Activated naive CD4-positive, alpha-beta T cell treated with anti-CD3 and anti-CD28 coated beads for 36 hours (primary cell): ENCODE measurements around the gene TMC6. TPM values are rescaled to one million over a fixed set of nuclear protein-coding genes. Genes with fewer than 3 reads are reported as not detected.

Experiments used
- CTCF ChIA-PET: fragments of 350-600 bp; sonication (Branson Sonifier 250); formaldehyde crosslinking; loops from one replicate; lab custom pipeline; 2021; ENCODE audit warnings: antibody characterized with exemption; lab: Charles Lee
- DNase-seq: peaks from one replicate; pipeline ENCODE4 v3.0.0-alpha.2; 2020
- H3K27ac Mint-ChIP-seq: one replicate; pipeline ENCODE4 v1.8.0; 2021; ENCODE audit warnings: mild to moderate bottlenecking, mixed read lengths
- H3K27me3 Mint-ChIP-seq: one replicate; pipeline ENCODE4 v1.8.0; 2021; ENCODE audit warnings: low read depth, mixed read lengths
- H3K36me3 Mint-ChIP-seq: one replicate; pipeline ENCODE4 v1.8.0; 2021; ENCODE audit warnings: low read depth, mixed read lengths
- H3K4me1 Mint-ChIP-seq: one replicate; pipeline ENCODE4 v1.8.0; 2021; ENCODE audit warnings: low read depth, mixed read lengths
- H3K4me3 Mint-ChIP-seq: one replicate; pipeline ENCODE4 v1.8.0; 2021; ENCODE audit warnings: mild to moderate bottlenecking, moderate library complexity, mixed read lengths
- H3K9me3 Mint-ChIP-seq: one replicate; pipeline ENCODE4 v1.8.0; 2021; ENCODE audit warnings: mixed read lengths
- intact Hi-C: fragments of 100-400 bp; cut with micrococcal nuclease; formaldehyde crosslinking; loops from one replicate; pipeline ENCODE4 v1.15.1; 2023
- total RNA-seq, 2 experiments: library from RNA; stranded (reverse); gene quantifications; one replicate each; pipeline ENCODE4 v1.2.3, GENCODE V29; 2021

The TMC6 gene
- total RNA-seq, 2 experiments from 2014 or later = 79.0 to 85.6 TPM

DNA sequence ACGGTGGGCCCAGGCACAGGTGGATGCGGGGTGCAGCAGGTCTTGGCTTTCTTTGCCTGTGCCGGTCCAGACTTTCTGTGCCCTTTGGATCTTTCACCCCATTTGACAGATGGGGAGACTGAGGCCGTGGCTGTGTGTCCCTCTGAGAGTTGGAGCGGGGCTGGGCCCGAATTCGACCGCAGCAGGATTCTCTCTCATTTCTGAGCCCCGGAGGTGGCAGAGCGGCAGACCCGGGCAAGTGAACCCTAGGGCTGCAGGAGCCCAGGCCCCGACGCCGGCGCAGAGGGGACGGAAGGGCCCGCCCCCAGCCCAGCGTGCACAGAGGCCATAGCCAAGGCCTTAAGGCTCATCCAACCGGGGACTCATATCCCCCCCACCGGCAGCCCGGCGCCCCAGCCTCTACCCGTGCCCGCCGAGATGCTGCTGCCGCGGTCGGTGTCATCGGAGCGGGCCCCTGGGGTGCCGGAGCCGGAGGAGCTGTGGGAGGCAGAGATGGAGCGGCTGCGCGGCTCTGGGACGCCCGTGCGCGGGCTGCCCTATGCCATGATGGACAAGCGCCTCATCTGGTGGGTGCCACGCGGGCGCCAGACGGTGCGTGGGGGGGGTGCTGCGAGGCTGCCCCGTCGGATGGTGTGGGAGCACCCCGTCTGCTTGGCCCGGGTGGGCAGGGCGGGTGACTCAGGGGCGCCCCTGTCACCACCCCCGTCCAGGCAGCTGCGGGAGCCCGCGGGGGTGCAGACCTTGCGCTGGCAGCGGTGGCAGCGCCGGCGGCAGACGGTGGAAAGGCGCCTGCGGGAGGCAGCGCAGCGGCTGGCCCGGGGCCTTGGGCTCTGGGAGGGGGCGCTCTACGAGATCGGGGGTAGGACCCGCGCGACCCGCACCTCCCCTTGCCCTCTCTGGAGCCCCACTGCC, 2.9 kb upstream of the TMC6 start:
- peaks cover 38% of the 10 kb centered on the region for H3K36me3 Mint-ChIP-seq
- intact Hi-C loops = loop anchor here (2.0 to 10.0 kb wide), 3 partner anchors 127 to 643 kb away; no protein-coding TSS in a partner anchor

DNA sequence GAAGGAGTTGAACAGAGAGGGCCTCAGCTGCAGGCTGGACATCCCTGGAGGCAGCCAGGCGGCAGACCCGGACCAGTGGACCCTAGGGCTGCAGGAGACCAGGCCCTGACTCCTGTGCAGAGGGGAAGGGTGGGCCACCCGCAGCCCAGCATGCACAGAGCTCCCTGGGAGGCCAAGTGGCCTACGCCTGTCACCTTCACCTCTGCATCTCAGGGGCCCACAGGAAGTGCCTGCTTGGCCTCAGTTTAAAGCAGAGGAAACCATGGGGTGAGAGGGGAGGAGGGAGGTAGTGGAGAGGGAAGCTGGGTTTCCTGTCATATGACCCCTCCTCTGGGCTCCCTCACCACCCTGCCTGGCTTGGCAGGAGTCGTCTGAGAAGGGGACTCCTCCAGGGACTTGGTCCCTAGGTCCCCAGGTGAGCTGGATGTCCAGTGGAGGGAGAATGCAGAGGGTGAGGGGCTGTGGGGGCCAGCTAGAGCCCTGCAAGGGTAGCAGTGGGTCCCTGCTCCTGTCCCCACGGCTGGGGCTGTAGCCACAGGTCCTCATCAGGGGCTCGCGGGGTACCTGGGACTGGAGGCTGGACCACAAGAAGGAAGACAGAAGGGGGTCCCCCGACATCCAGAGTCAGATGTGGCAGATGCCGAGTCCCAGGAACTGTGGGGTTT, 2.0 kb upstream of the TMC6 start, which contains the start of gene TMC8:
TMC8 (plus strand) TSS at position 335 of the 665 bp plus-strand sequence. CDS start 818 bp downstream, outside the sequence.
- Mint-ChIP-seq H3K27me3 (no peaks in the 10 kb centered on the region), H3K9me3 (no peaks in the 10 kb centered on the region), H3K27ac (peak within 1 kb of the TSS; percentile 98), H3K4me1 (peaks cover 50% of the 10 kb centered on the region), H3K36me3 (peaks cover 32% of the 10 kb centered on the region), H3K4me3 (peak within 1 kb of the TSS; percentile 96)
- intact Hi-C loops = loop anchor here (1.0 to 10.0 kb wide), 5 partner anchors 9 to 644 kb away; partner anchors contain the start of gene SYNGR2
- CTCF ChIA-PET = interaction anchor here (0.6 to 1.0 kb wide), 6 partner anchors 8 to 731 kb away, joined by 3 to 5 read pairs (median 3); no protein-coding TSS in a partner anchor
- peak; percentile 91 for DNase-seq

More for the DNA sequence above, 2.9 kb upstream of the TMC6 start:
- Mint-ChIP-seq H3K4me3 (peak overlapping the region; percentile 96), H3K4me1 (peaks cover 50% of the 10 kb centered on the region), H3K27ac (peak overlapping the region; percentile 98), H3K9me3 (no peaks in the 10 kb centered on the region), H3K27me3 (no peaks in the 10 kb centered on the region)
- CTCF ChIA-PET = interaction anchor here (0.7 to 0.8 kb wide), 2 partner anchors 22 to 111 kb away, joined by 3 read pairs; no protein-coding TSS in a partner anchor
- DNase-seq = peak; percentile 56

DNA sequence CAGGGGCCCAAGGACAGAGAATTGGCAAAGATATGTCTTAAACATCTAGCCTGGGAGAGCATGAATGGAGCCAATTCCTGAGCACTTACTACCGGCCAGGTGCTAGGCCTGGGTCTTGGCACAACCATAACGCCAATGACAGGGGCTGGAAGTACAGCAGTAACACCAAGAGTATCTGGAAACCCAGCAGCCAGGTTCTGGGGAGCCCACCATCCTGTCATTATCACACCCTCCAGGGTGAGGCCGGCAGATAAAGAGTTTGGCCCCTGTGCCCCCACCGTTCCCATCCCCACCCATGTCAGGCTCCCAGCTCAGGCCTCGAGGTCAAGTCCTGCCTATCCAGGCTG, 1.5 kb upstream of the TMC6 start:
- peak overlapping the region; percentile 96 for H3K4me3 Mint-ChIP-seq
- no peaks in the 10 kb centered on the region for H3K9me3 Mint-ChIP-seq
- CTCF ChIA-PET = interaction anchor here (0.6 to 1.0 kb wide), 4 partner anchors 8 to 730 kb away, joined by 3 to 5 read pairs (median 3); no protein-coding TSS in a partner anchor
- H3K4me1 Mint-ChIP-seq = peaks cover 46% of the 10 kb centered on the region
- peaks cover 28% of the 10 kb centered on the region for H3K36me3 Mint-ChIP-seq
- intact Hi-C loops = loop anchor here (1.0 to 10.0 kb wide), 5 partner anchors 9 to 645 kb away; partner anchors contain the start of gene SYNGR2
- no peak for DNase-seq
- peak overlapping the region; percentile 98 for H3K27ac Mint-ChIP-seq
- no peaks in the 10 kb centered on the region for H3K27me3 Mint-ChIP-seq

DNA sequence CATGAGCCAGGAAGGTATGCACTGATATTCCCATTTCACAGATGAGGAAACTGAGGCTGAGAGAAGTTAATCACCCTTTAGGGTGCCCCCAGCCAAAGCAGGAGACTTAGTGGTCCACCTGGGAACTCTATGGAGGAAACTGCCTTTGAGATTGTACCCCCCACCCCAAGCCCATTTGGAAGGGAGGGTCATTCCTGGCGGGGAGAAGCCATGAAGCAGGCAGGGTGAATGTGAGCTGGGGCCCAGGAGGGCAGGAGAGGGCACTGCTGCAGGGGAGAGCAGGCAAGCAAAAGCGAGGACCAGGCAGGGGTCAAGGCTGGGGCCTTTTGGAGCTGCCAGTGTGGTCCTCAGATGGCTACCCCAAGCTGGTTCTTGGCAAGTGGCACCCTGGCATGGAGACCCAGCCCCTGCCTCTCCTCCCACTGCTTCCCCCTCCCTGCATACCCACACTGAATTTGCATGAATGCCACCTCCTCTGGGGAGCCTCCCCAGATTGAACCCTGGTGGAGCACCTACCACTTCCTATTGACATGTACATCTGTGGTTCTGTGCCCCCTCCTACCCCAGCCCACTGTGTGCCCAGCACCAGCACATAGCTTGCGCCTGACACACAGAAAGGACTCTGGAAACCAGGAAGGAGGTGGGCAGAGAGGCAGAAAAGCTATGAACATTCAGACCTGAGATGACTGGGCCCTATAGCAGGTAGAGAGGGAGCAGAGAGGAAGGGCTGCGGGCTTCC, 965 bp upstream of the TMC6 start:
- H3K4me1 Mint-ChIP-seq = peaks cover 50% of the 10 kb centered on the region
- peaks cover 24% of the 10 kb centered on the region for H3K36me3 Mint-ChIP-seq
- peak overlapping the region; percentile 96 for H3K4me3 Mint-ChIP-seq
- no peaks in the 10 kb centered on the region for H3K27me3 Mint-ChIP-seq
- H3K9me3 Mint-ChIP-seq = no peaks in the 10 kb centered on the region
- H3K27ac Mint-ChIP-seq = peak overlapping the region; percentile 98
- CTCF ChIA-PET = interaction anchor here (0.8 kb wide), 1 partner anchor 122 kb away, joined by 3 read pairs; no protein-coding TSS in a partner anchor
- intact Hi-C loops = loop anchor here (1.0 to 10.0 kb wide), 9 partner anchors 8 to 713 kb away; partner anchors contain the start of genes SYNGR2, TNRC6C and USP36
- DNase-seq = peak; percentile 72

DNA sequence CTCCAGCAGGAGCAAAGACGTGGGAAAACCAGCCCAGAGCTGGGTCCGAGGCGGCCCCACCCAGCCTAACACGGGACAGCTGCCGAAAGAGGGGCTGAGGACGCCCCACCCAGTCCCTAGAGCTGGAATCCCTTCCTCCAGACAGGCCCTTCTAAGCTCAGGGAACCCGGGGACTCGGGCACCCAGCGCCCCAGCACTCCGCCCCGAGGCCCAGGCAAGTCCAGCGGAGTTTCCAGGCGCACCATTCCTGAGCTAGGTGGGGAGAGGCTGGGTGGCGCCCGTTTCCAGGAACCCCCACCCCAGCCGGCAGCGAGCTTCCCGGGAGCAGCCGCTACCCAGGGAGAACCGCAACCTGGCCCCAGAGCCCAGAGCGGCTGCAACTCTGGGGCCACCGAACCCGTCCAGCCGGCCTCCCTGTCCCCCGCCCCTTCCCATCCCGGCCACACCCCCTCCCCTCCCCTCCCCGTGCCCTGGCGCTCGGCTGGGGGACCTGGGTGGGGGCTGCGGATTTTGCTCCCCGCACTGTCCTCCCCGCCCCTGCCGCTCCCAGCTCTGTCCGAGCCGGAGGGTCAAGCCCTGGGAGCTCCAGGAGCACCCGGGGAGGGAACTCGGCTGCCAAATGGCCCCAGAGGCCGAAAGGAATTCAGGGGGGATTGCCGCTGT, 536 bp downstream of the TMC6 start:
- H3K27me3 Mint-ChIP-seq = no peaks in the 10 kb centered on the region
- H3K36me3 Mint-ChIP-seq = peaks cover 23% of the 10 kb centered on the region

DNA sequence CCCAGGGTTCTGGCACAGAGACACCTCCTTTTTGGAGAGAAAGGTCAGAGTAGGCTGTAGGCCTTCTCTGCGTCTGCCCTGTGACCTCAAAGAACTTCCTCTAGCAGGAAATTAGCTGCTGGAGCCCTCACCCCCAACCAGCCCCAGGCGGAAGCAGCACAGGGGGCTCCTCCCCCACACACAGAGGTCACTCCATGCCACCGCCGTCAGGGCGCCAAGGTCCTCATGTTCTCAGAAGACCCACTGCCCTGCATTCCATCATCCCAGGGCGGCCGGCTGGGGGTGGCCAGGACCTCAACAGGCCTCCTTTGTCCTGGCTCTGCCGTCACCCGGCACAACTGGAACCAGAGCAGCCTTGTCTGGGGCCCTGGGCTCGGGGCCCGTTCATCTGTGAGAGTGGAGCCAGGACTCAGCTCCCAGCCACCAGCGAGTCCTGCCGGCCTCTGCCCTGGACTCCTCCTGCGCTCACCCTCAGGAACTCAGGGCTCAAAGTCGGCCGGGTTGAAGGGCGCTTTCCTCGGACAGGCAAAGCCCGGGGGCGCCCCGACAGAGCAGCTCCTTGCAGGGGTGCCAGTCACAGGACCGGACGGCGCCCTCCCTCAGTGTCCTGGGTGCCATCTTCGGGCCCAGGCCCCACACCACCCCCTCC, 1.2 kb downstream of the TMC6 start:
- intact Hi-C loops = loop anchor here (5.0 kb wide), 4 partner anchors 170 to 715 kb away; partner anchors contain the start of genes TNRC6C and USP36
- Mint-ChIP-seq H3K36me3 (peaks cover 24% of the 10 kb centered on the region), H3K4me1 (peaks cover 50% of the 10 kb centered on the region), H3K27ac (peak overlapping the region; percentile 88), H3K9me3 (no peaks in the 10 kb centered on the region), H3K27me3 (no peaks in the 10 kb centered on the region), H3K4me3 (peak overlapping the region; percentile 87)
- CTCF ChIA-PET = interaction anchor here (0.6 to 2.3 kb wide), 9 partner anchors 8 to 720 kb away, joined by 3 to 12 read pairs (median 3); no protein-coding TSS in a partner anchor
- DNase-seq = peak; percentile 82

More for the DNA sequence above, 536 bp downstream of the TMC6 start:
- H3K9me3 Mint-ChIP-seq = no peaks in the 10 kb centered on the region
- CTCF ChIA-PET = interaction anchor here (0.6 to 2.3 kb wide), 8 partner anchors 8 to 44 kb away, joined by 3 to 12 read pairs (median 4); no protein-coding TSS in a partner anchor
- intact Hi-C loops = loop anchor here (5.0 kb wide), 4 partner anchors 171 to 714 kb away; partner anchors contain the start of genes TNRC6C and USP36
- H3K27ac Mint-ChIP-seq = peak overlapping the region; percentile 88
- DNase-seq = peak; percentile 30
- peak overlapping the region; percentile 87 for H3K4me3 Mint-ChIP-seq
- peaks cover 49% of the 10 kb centered on the region for H3K4me1 Mint-ChIP-seq

DNA sequence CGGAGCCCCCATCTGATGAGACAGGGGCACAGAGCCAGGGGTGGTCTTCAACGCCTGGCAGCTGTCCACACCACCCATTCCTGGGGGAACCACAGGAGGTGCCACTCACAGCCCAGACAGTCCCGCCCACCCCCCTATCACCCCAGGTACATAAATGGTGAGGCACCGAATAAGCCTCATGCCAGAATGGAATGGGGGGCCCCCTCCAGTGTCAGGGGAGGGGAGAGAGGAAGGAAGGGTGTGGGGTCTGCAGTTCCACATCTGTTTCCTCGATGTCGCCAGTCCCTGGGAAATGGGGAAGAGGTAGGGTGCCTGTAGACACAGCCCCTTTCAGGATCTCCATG, 1.7 kb downstream of the TMC6 start:
- H3K36me3 Mint-ChIP-seq = peaks cover 28% of the 10 kb centered on the region
- CTCF ChIA-PET = interaction anchor here (0.6 to 2.3 kb wide), 3 partner anchors 11 to 719 kb away, joined by 3 to 11 read pairs (median 4); no protein-coding TSS in a partner anchor
- no peak for DNase-seq
- H3K4me3 Mint-ChIP-seq = peak overlapping the region; percentile 87
- H3K9me3 Mint-ChIP-seq = no peaks in the 10 kb centered on the region
- intact Hi-C loops = loop anchor here (5.0 kb wide), 4 partner anchors 170 to 715 kb away; partner anchors contain the start of genes TNRC6C and USP36
- H3K4me1 Mint-ChIP-seq = peaks cover 55% of the 10 kb centered on the region
- H3K27me3 Mint-ChIP-seq = no peaks in the 10 kb centered on the region
- peak overlapping the region; percentile 88 for H3K27ac Mint-ChIP-seq

DNA sequence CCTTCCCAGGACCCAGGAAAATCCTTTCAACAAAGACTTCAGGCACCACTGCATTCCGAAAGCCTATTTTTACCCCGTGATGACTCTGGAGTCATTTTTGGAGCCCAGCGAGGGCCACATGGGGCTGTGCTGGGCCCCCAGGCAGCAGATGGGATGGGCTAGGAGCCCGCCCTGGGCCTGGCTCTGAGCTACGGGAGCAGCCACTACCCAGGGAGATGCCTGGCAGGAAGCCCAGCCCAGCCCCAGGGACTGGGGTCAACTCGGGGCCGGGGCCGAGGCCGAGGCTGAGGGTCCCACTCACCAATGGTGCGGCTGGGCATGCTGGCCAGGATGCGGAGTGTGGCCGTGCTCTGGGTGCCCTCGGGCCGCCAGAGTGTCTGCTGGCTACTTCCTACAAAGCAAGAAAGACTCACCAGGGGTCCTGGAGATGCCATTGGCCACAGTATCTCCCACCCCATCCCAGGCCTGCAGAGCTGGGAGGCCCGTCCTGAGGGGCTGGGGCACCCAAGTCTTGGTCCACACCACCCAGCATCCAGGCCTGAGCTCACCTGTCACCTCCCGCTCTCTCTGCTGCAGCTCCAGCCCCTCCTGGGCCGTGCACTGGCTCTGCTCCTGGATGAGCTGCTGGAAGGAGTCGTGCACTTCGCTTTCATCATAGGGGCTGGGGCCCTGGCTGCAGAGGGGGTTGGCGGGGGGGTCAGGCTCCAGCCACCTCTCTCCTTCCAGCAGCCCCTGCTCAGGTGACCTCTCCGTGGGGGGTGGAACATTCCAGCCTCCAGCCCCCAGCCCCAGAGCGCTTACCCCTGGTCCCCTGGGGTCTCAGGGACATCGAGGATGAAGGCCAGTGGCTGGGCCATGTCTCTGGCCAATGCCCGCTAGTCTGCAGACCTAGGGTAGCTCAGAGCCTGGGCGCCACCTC, 2.3 kb downstream of the TMC6 start:
- intact Hi-C loops = loop anchor here (5.0 kb wide), 4 partner anchors 169 to 716 kb away; partner anchors contain the start of genes TNRC6C and USP36
- Mint-ChIP-seq H3K27me3 (no peaks in the 10 kb centered on the region), H3K27ac (peak overlapping the region; percentile 88), H3K36me3 (peaks cover 33% of the 10 kb centered on the region), H3K9me3 (no peaks in the 10 kb centered on the region), H3K4me3 (peak overlapping the region; percentile 87), H3K4me1 (peaks cover 61% of the 10 kb centered on the region)
- peak; percentile 16 for DNase-seq
- CTCF ChIA-PET = interaction anchor here (2.0 to 5.1 kb wide), 3 partner anchors 9 to 13 kb away, joined by 8 to 45 read pairs (median 11); no protein-coding TSS in a partner anchor

DNA sequence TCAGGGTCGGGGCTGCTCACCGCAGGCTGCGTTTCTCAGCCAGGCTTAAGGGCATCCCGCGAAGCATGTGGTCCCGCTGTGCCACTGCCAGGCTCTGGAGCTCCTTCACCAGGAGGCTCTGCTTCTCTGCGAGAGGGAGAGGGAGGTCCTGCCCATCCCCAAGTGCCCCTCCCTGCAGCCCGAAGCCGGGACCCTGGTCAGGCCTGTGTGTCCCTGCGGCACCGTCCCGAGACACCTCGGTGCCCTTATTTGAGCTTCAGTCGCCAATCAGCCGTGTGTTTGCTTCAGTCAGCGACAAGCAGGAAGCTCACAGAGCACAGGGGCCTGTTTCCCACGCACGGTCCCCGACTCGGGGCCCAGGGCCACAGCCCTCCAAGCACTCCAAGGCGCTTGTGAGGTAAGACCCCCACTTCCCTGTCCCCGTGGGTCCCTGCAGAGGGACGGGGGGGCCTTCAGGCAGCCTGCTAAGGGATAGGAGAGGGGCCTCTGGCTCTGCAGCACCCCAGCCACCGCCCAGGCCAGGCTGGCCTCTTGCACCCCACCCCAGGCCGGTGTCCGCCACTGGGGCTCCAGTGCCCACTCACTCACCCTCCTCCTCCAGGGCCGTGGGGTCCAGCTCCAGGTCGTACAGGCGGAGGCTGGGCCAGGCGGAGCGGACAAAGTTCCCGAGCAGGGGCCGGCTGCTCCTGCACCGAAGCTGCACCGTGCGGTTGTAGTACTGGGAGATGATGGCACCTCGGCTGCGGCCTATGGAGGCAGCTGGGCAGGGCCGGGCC, 3.2 kb downstream of the TMC6 start:
- intact Hi-C loops = loop anchor here (5.0 kb wide), 4 partner anchors 168 to 717 kb away; partner anchors contain the start of genes TNRC6C and USP36
- H3K27ac Mint-ChIP-seq = peak overlapping the region; percentile 66

More for the DNA sequence above, 3.2 kb downstream of the TMC6 start:
- CTCF ChIA-PET = interaction anchor here (0.6 to 5.1 kb wide), 4 partner anchors 10 to 762 kb away, joined by 3 to 45 read pairs (median 6); no protein-coding TSS in a partner anchor
- Mint-ChIP-seq H3K27me3 (no peaks in the 10 kb centered on the region), H3K9me3 (no peaks in the 10 kb centered on the region), H3K4me1 (peaks cover 70% of the 10 kb centered on the region), H3K4me3 (peak overlapping the region; percentile 87), H3K36me3 (peaks cover 34% of the 10 kb centered on the region)
- peak; percentile 63 for DNase-seq
